Measurements from ENCODE around the gene METTL26.
A peak's percentile ranks its signal among the peaks of the same experiment; 100 is the strongest.

Gene METTL26

DNA sequence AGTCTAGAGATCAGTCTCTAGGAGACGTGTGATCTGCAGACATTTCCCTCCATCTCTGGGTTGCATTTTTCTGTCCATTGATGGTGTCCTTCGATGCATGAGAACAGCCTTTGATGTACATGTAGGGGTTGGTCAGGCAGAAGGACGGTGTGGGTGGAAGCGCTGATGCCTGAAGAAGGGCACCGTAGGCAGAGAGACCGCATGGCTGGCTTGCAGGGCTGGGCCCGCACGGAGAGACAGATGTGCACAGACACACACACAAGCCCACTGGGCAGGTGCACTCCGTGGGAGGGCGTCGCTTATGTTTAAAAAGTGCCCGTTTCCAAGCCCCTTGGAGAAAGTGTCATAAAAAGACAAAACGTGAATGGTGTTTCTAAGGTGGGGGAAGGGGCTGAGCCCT lies 21.0 kb downstream of the METTL26 start:
- Mint-ChIP-seq H3K9me3 (peaks cover 6% of the 10 kb centered on the region), H3K36me3 (ENCODE audit: low read depth) (peaks cover 22% of the 10 kb centered on the region), H3K27me3 (ENCODE audit: low read depth) (no peaks in the 10 kb centered on the region), H3K27ac (no peak overlapping the region), H3K4me3 (no peak overlapping the region), H3K4me1 (no peaks in the 10 kb centered on the region)
- no peak for TF ChIP-seq CTCF (IDR thresholded peaks at IDR 0.05; ENCODE audit: unreplicated experiment in 3 of 3)

GRCh38 chr16:610513-611381 lies 25.4 kb downstream of the METTL26 start:
- Mint-ChIP-seq H3K4me3 (no peak overlapping the region), H3K27me3 (ENCODE audit: low read depth) (no peaks in the 10 kb centered on the region), H3K9me3 (peaks cover 6% of the 10 kb centered on the region), H3K27ac (peak overlapping the region in 1 of 3 experiments; percentile 57), H3K4me1 (no peaks in the 10 kb centered on the region), H3K36me3 (ENCODE audit: low read depth) (peaks cover 28% of the 10 kb centered on the region)
- TF ChIP-seq CTCF (IDR thresholded peaks at IDR 0.05; ENCODE audit: unreplicated experiment in 3 of 3): peak; percentile 29 to 49 (median 45)

DNA sequence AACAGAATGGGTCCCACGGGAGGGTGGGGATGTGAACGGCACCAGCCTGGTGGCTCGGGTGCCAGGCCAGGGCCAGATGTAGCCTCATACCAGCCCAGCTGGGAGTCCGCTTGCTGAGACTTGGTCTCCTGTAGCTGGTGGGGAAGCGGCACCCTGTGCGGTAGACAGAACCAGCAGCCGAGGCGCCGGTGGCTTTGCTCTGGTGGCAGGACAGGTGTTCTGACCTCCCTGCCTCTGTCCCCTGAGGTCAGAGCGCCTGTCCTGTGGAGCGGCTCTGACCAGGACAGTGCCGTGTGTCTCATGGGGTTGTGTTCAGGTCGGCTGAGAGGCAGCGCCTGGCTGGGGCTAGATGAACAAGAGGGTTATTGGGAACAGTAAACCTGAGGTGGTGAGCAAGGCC lies 26.1 kb downstream of the METTL26 start:
- H3K36me3 Mint-ChIP-seq (ENCODE audit: low read depth): peaks cover 33% of the 10 kb centered on the region
- H3K4me1 Mint-ChIP-seq: no peaks in the 10 kb centered on the region
- no peak overlapping the region for H3K4me3 Mint-ChIP-seq
- peaks cover 11% of the 10 kb centered on the region for H3K9me3 Mint-ChIP-seq
- H3K27me3 Mint-ChIP-seq (ENCODE audit: low read depth): no peaks in the 10 kb centered on the region
- no peak overlapping the region for H3K27ac Mint-ChIP-seq
- no peak for TF ChIP-seq CTCF (IDR thresholded peaks at IDR 0.05; ENCODE audit: unreplicated experiment in 3 of 3)

DNA sequence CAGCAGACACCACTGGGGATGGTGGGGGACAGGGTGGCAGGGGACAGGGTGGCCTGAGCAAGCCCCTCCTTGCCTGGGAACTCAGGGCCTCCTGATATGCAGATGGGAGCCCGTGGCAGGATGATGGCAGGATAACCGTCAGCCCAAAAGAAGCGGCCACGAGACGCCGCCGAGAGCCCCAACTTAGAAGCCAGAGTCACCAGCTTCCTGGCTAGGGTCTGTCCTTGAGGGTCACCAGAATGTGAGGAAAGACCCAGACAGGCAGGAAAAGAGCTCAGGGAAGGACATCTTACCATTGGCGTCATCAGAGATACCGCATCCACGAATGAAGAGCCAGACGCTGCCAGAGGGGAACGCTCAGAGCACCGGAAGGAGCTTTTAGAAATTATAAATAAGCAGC lies 26.8 kb downstream of the METTL26 start:
- no peak for TF ChIP-seq CTCF (IDR thresholded peaks at IDR 0.05; ENCODE audit: unreplicated experiment in 3 of 3)
- Mint-ChIP-seq H3K4me3 (no peak overlapping the region), H3K9me3 (peaks cover 14% of the 10 kb centered on the region), H3K27ac (no peak overlapping the region), H3K27me3 (ENCODE audit: low read depth) (no peaks in the 10 kb centered on the region), H3K36me3 (ENCODE audit: low read depth) (peaks cover 31% of the 10 kb centered on the region), H3K4me1 (no peaks in the 10 kb centered on the region)

DNA sequence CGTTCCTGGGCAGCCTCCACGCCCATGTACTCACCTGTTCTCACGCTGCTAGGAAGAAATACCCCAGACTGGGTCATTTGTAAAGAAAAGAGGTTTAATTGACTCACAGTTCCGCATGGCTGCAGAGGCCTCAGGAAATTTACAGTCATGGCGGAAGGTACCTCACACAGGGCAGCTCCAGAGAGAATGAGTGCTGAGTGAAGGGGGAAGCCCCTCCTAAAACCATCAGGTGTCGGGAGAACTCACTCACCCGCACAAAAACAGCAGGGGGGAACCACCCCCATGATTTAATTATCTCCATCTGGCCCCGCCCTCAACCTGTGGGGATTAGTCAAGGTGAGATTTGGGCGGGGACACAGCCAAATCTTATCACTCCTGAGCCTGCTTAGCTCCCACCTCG lies 28.1 kb downstream of the METTL26 start:
- H3K4me3 Mint-ChIP-seq: no peak overlapping the region
- no peaks in the 10 kb centered on the region for H3K27me3 Mint-ChIP-seq (ENCODE audit: low read depth)
- H3K27ac Mint-ChIP-seq: peak overlapping the region in 1 of 3 experiments; percentile 13
- H3K4me1 Mint-ChIP-seq: no peaks in the 10 kb centered on the region
- no peak for TF ChIP-seq CTCF (IDR thresholded peaks at IDR 0.05; ENCODE audit: unreplicated experiment in 3 of 3)
- peaks cover 33% of the 10 kb centered on the region for H3K36me3 Mint-ChIP-seq (ENCODE audit: low read depth)
- H3K9me3 Mint-ChIP-seq: peaks cover 9% of the 10 kb centered on the region

Data from nephron (organoid).